Renal cortex interstitium (tissue), 11 donors: ENCODE results near the gene ETV6. TPM values are rescaled to one million over a fixed set of nuclear protein-coding genes. Genes with fewer than 3 reads are reported as not detected.

ENCODE experiments used
- DNase-seq, 11 donors: peaks; one replicate each; pipeline ENCODE4 v3.0.0-alpha.2; 2013; ENCODE audit warnings: low read depth in 9 of 11, low spot score in 4 of 11; ENCODE audit errors: extremely low read depth in 1 of 11
- polyA plus RNA-seq, 3 donors: library from polyadenylated mRNA; unstranded; fragments of 120-200 nt; gene quantifications; one replicate each; pipeline ENCODE4 v1.2.1, GENCODE V29; 2013; ENCODE audit not compliant: insufficient read length in 3 of 3

ETV6 gene
- polyA plus RNA-seq, 3 donors: 13.5 to 14.1 (median 13.8) TPM

GRCh38 chr12:11824736-11825135 is 175.3 kb downstream of the ETV6 start:
- DNase-seq: no peak

GRCh38 chr12:11825278-11825677 is 175.8 kb downstream of the ETV6 start:
- no peak for DNase-seq

GRCh38 chr12:11826574-11826973 is 177.1 kb downstream of the ETV6 start:
- DNase-seq: no peak

GRCh38 chr12:11827091-11828061 is 177.9 kb downstream of the ETV6 start:
- DNase-seq: no peak

- DNase-seq: no peak
These were observed 180.3 kb downstream of the ETV6 start for GRCh38 chr12:11829764-11830194.

GRCh38 chr12:11830307-11830801 is 180.9 kb downstream of the ETV6 start:
- DNase-seq: no peak

GRCh38 chr12:11832093-11832492 is 182.6 kb downstream of the ETV6 start:
- no peak for DNase-seq

- DNase-seq: no peak
These were observed 183.9 kb downstream of the ETV6 start for GRCh38 chr12:11833174-11833895.

GRCh38 chr12:11834104-11834812 is 184.8 kb downstream of the ETV6 start:
- DNase-seq: no peak

- no peak for DNase-seq
These were observed 185.5 kb downstream of the ETV6 start for GRCh38 chr12:11834931-11835330.

GRCh38 chr12:11836282-11837151 is 187.0 kb downstream of the ETV6 start:
- DNase-seq: no peak

- no peak for DNase-seq
These were observed 187.9 kb downstream of the ETV6 start for GRCh38 chr12:11837216-11837934.

- no peak for DNase-seq
These were observed 188.9 kb downstream of the ETV6 start for GRCh38 chr12:11838403-11838802.

GRCh38 chr12:11839091-11839641 is 189.7 kb downstream of the ETV6 start:
- no peak for DNase-seq

- DNase-seq: no peak
These were observed 190.9 kb downstream of the ETV6 start for GRCh38 chr12:11840366-11840765.

GRCh38 chr12:11846488-11846887 is 197.0 kb downstream of the ETV6 start:
- no peak for DNase-seq

GRCh38 chr12:11847539-11847938 is 198.1 kb downstream of the ETV6 start:
- DNase-seq: no peak
